Suprapubic skin (tissue), 3 donors: ENCODE data around the gene PTPRN2.

Experiments used
- CTCF ChIP-seq, 2 donors: fragments of 200-600 bp in 1 of 2; fragments of 450-650 bp in 1 of 2; sonication (generic) in 1 of 2; IDR thresholded peaks; one replicate each; pipeline ENCODE4 v1.5.1; 2016 to 2019; ENCODE audit warnings: antibody characterized with exemption in 2 of 2, mild to moderate bottlenecking in 1 of 2, moderate library complexity in 1 of 2
- POLR2A ChIP-seq, 2 donors: fragments of 450-650 bp; IDR thresholded peaks; one replicate each; pipeline ENCODE4 v1.6.1; 2017; ENCODE audit warnings: antibody characterized with exemption in 2 of 2, mild to moderate bottlenecking in 2 of 2, moderate library complexity in 2 of 2

DNA sequence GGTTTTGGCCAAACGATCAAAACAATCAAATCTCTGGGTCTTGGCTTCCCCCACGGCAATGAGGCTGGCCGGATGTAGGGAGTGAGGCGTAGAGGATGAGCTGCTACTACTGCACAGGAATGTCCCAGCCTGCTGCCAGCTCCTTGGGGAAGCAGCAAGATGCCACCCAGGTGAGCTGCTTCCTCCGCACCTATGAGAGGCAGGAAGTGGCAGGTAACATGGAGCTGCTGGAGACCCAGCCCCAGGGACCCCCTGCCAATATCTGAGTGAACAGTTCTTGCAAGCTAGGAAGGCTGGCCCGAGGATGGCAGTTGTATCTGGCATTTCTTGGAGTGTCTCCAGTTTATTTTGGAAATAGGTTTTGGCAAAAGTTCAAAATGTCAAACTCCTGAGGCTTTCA lies 837.3 kb downstream of the PTPRN2 start:
- TF ChIP-seq CTCF (IDR thresholded peaks at IDR 0.05) (no peak), POLR2A (IDR thresholded peaks at IDR 0.05) (no peak)
